HepG2 (cell line): ENCODE results near the gene TMEM116. TPM values are rescaled to one million over a fixed set of nuclear protein-coding genes. Genes with fewer than 3 reads are reported as not detected.

ENCODE experiments used
- ATF7 ChIP-seq, 2 experiments: fragments of 450-650 bp in 1 of 2; sonication (generic) in 1 of 2; formaldehyde crosslinking in 1 of 2; IDR thresholded peaks; 2 replicates each; pipeline versions ENCODE4 v1.4.0 to v1.6.1; 2016 to 2020; ENCODE audit warnings: antibody characterized with exemption in 1 of 2, mild to moderate bottlenecking in 1 of 2, missing genetic modification reagents in 1 of 2
- HHEX ChIP-seq: IDR thresholded peaks from 2 replicates; pipeline ENCODE4 v1.6.1; 2016; ENCODE audit warnings: control low read depth
- JUNB ChIP-seq: sonication (generic); formaldehyde crosslinking; IDR thresholded peaks from 2 replicates; pipeline ENCODE4 v1.8.0; 2022; ENCODE audit warnings: missing genetic modification reagents, mild to moderate bottlenecking, borderline replicate concordance
- KMT2A ChIP-seq: sonication (generic); formaldehyde crosslinking; IDR thresholded peaks from 2 replicates; pipeline ENCODE4 v1.4.0; 2020; ENCODE audit warnings: missing genetic modification reagents
- MAFG ChIP-seq: sonication (generic); formaldehyde crosslinking; IDR thresholded peaks from 2 replicates; pipeline ENCODE4 v1.5.1; 2020; ENCODE audit warnings: mild to moderate bottlenecking, missing genetic modification reagents
- NBN ChIP-seq: fragments of 450-650 bp; conservative IDR thresholded peaks from 2 replicates; pipeline ENCODE4 v1.6.1; 2017
- NCOA1 ChIP-seq: sonication (generic); formaldehyde crosslinking; IDR thresholded peaks from 2 replicates; pipeline ENCODE4 v1.9.0; 2021; ENCODE audit warnings: missing genetic modification reagents
- NCOR1 ChIP-seq: fragments of 200-600 bp; sonication (generic); IDR thresholded peaks from 2 replicates; pipeline ENCODE4 v1.7.0; 2017; ENCODE audit warnings: antibody characterized with exemption, low read length, borderline replicate concordance
- SAFB2 ChIP-seq: sonication (generic); formaldehyde crosslinking; IDR thresholded peaks from 2 replicates; pipeline ENCODE4 v1.5.1; 2020; ENCODE audit warnings: missing genetic modification reagents, low read depth, mild to moderate bottlenecking, borderline replicate concordance
- ZC3H13 ChIP-seq: sonication (generic); formaldehyde crosslinking; IDR thresholded peaks from 2 replicates; pipeline ENCODE4 v1.8.1; 2023; ENCODE audit warnings: mild to moderate bottlenecking, missing genetic modification reagents, moderate library complexity
- ZNF10 ChIP-seq: sonication (generic); formaldehyde crosslinking; IDR thresholded peaks from 2 replicates; pipeline ENCODE4 v1.4.0; 2020; ENCODE audit warnings: mild to moderate bottlenecking, low read depth, missing genetic modification reagents, borderline replicate concordance
- ZNF224 ChIP-seq: sonication (generic); formaldehyde crosslinking; IDR thresholded peaks from 2 replicates; pipeline ENCODE4 v1.5.0; 2020; ENCODE audit warnings: mild to moderate bottlenecking, missing genetic modification reagents
- ZNF326 ChIP-seq: sonication (generic); formaldehyde crosslinking; IDR thresholded peaks from 2 replicates; pipeline ENCODE4 v1.4.0; 2020; ENCODE audit warnings: missing genetic modification reagents, borderline replicate concordance
- ZNF337 ChIP-seq: sonication (generic); formaldehyde crosslinking; IDR thresholded peaks from 2 replicates; pipeline ENCODE4 v1.5.1; 2020; ENCODE audit warnings: missing genetic modification reagents, low read depth, mild to moderate bottlenecking, borderline replicate concordance
- ZNF891 ChIP-seq: sonication (generic); formaldehyde crosslinking; IDR thresholded peaks from 2 replicates; pipeline ENCODE4 v1.5.0; 2020; ENCODE audit warnings: mild to moderate bottlenecking, missing genetic modification reagents
- polyA plus RNA-seq, 8 experiments: library from polyadenylated mRNA; depleted of rRNA in 3 of 8; stranded (reverse) in 7 of 8; unstranded in 1 of 8; fragments of >200 nt; fragmentation: Illumina TruSeq in 4 of 8; extraction: Trizol in 4 of 8; gene quantifications; 2 replicates each; pipeline versions ENCODE4 v1.2.1 to v1.2.3, GENCODE V29; 2011 to 2016; ENCODE audit warnings: low read depth in 4 of 8, missing spikeins in 1 of 8, mixed read lengths in 1 of 8; ENCODE audit not compliant: insufficient read depth in 1 of 8
- total RNA-seq, 5 experiments: library from RNA; depleted of rRNA; stranded (reverse); fragments of >200 nt; fragmentation: Illumina TruSeq; extraction: Trizol; gene quantifications; 2 replicates each; pipeline ENCODE4 v1.2.3, GENCODE V29; 2016; ENCODE audit warnings: low read depth in 1 of 5
- TF ChIP-seq, protein P1 (sequence below): sonication (generic); formaldehyde crosslinking; IDR thresholded peaks from 2 replicates; pipeline ENCODE4 v1.8.1; 2023; ENCODE audit warnings: mild to moderate bottlenecking, inconsistent platforms, moderate library complexity, missing genetic modification reagents, borderline replicate concordance
- TF ChIP-seq, protein P2 (sequence below): sonication (generic); formaldehyde crosslinking; IDR thresholded peaks from 2 replicates; pipeline ENCODE4 v1.4.0; 2020; ENCODE audit warnings: missing genetic modification reagents, borderline replicate concordance
- TF ChIP-seq, protein P3 (sequence below): sonication (generic); formaldehyde crosslinking; IDR thresholded peaks from 2 replicates; pipeline ENCODE4 v1.4.0; 2020; ENCODE audit warnings: missing genetic modification reagents, low read depth, mild to moderate bottlenecking, borderline replicate concordance
- TF ChIP-seq, protein P4 (sequence below): IDR thresholded peaks from 2 replicates; pipeline ENCODE4 v1.6.1; 2018; ENCODE audit warnings: missing genetic modification reagents
- TF ChIP-seq, protein P5 (sequence below): sonication (generic); formaldehyde crosslinking; IDR thresholded peaks from 2 replicates; pipeline ENCODE4 v1.5.1; 2020; ENCODE audit warnings: missing genetic modification reagents, mild to moderate bottlenecking, borderline replicate concordance

Gene TMEM116
- total and polyA plus RNA-seq, 2 of the 13 experiments (the other 11 are each of a cell fraction or from before 2014, with no cell fraction given): 14.0 to 17.8 TPM

DNA sequence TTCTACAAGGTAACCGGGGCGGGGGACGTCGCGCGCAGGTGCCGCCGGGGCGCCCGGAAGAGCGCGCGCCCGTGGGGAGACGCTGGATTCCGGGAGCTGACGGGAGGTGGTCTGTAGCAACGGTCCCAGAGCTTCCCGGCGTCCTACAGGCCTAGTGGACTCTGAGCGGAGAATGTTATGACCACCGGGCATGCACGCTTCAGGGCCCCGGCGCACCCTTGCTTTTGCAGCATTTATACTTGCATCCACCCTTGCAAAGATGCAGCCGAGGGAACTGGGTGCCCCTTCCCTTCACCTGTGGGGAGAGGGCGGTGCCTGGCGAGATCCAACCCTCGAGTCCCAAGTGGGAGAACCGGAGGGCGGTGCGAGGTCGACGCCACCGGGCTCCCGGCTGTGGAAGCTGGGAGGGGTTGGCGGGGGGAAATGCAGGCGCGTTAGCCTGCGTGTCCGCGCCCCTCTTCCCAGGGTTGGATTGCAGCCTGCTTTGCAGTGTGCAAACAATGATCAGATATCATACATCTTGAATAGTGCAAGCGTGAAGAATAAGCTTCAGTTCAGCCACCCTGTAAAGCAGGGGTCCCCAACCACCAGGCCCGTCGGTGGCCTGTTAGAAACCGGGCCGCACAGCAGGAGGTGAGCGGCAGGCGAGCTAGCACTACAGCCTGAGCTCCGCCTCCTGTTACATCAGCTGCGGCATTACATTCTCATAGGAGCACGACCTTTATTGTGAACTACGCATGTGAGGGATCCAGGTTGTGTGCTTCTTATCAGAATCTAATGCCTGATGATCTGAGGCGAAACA lies 837 bp upstream of the TMEM116 start (continued):
- TF ChIP-seq, protein P1, sequence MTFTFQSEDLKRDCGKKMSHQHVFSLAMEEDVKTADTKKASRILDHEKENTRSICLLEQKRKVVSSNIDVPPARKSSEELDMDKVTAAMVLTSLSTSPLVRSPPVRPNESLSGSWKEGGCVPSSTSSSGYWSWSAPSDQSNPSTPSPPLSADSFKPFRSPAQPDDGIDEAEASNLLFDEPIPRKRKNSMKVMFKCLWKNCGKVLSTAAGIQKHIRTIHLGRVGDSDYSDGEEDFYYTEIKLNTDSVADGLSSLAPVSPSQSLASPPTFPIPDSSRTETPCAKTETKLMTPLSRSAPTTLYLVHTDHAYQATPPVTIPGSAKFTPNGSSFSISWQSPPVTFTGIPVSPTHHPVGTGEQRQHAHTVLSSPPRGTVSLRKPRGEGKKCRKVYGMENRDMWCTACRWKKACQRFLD: peak; percentile 83; the same call in 1 of the 2 replicates
- TF ChIP-seq ATF7 (IDR thresholded peaks at IDR 0.05) (no peak), ATF7 (CRISPR knock-in tag; IDR thresholded peaks at IDR 0.05) (peak; percentile 62; the same call in 1 of the 2 replicates), NCOR1 (0 out of 2 replicates have a peak, but pooled peaks have one; percentile 5), ZNF891 (CRISPR knock-in tag) (no peak), NCOA1 (CRISPR knock-in tag) (peak; percentile 42; the same call in 1 of the 2 replicates), KMT2A (CRISPR knock-in tag) (peak; percentile 18; the same call in 1 of the 2 replicates), NBN (no peak), MAFG (CRISPR knock-in tag) (no peak), HHEX (no peak; the same call in 1 of the 2 replicates), ZNF224 (CRISPR knock-in tag) (no peak; the same call in 1 of the 2 replicates), ZNF10 (no peak), ZNF337 (CRISPR knock-in tag) (no peak), ZC3H13 (CRISPR knock-in tag) (peak; percentile 27; the same call in 1 of the 2 replicates), ZNF326 (CRISPR knock-in tag) (no peak), SAFB2 (CRISPR knock-in tag) (peak; percentile 24; the same call in 1 of the 2 replicates), JUNB (CRISPR knock-in tag) (no peak; the same call in 1 of the 2 replicates)
- TF ChIP-seq, protein P2, sequence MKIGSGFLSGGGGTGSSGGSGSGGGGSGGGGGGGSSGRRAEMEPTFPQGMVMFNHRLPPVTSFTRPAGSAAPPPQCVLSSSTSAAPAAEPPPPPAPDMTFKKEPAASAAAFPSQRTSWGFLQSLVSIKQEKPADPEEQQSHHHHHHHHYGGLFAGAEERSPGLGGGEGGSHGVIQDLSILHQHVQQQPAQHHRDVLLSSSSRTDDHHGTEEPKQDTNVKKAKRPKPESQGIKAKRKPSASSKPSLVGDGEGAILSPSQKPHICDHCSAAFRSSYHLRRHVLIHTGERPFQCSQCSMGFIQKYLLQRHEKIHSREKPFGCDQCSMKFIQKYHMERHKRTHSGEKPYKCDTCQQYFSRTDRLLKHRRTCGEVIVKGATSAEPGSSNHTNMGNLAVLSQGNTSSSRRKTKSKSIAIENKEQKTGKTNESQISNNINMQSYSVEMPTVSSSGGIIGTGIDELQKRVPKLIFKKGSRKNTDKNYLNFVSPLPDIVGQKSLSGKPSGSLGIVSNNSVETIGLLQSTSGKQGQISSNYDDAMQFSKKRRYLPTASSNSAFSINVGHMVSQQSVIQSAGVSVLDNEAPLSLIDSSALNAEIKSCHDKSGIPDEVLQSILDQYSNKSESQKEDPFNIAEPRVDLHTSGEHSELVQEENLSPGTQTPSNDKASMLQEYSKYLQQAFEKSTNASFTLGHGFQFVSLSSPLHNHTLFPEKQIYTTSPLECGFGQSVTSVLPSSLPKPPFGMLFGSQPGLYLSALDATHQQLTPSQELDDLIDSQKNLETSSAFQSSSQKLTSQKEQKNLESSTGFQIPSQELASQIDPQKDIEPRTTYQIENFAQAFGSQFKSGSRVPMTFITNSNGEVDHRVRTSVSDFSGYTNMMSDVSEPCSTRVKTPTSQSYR (CRISPR knock-in tag): peak; percentile 28; the same call in 1 of the 2 replicates
- TF ChIP-seq, protein P3, sequence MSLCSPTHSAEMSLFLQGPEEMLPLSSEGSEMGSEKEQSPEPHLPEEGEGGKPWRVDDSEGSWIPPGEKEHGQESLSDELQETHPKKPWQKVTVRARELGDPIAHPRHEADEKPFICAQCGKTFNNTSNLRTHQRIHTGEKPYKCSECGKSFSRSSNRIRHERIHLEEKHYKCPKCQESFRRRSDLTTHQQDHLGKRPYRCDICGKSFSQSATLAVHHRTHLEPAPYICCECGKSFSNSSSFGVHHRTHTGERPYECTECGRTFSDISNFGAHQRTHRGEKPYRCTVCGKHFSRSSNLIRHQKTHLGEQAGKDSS: peak; percentile 87; the same call in 1 of the 2 replicates
- TF ChIP-seq, protein P4, sequence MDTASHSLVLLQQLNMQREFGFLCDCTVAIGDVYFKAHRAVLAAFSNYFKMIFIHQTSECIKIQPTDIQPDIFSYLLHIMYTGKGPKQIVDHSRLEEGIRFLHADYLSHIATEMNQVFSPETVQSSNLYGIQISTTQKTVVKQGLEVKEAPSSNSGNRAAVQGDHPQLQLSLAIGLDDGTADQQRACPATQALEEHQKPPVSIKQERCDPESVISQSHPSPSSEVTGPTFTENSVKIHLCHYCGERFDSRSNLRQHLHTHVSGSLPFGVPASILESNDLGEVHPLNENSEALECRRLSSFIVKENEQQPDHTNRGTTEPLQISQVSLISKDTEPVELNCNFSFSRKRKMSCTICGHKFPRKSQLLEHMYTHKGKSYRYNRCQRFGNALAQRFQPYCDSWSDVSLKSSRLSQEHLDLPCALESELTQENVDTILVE (CRISPR knock-in tag): no peak
- TF ChIP-seq, protein P5, sequence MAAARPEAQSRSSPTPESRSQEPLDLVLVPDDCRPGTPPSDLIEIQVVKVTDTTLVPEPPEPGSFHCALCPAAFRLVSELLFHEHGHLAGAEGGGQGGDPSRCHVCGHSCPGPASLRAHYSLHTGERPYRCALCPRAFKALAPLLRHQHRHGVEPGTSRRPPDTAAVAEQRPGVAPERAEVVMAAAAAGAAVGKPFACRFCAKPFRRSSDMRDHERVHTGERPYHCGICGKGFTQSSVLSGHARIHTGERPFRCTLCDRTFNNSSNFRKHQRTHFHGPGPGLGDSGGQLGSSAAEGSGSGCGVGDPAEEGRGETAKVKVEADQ (CRISPR knock-in tag): peak; percentile 70; the same call in 1 of the 2 replicates
